Thyroid gland (tissue), 4 donors: ENCODE data around the gene NRG3.

Source experiments
- POLR2A ChIP-seq, 2 donors: fragments of 450-650 bp; IDR thresholded peaks; one replicate each; pipeline ENCODE4 v1.6.1; 2017; ENCODE audit warnings: antibody characterized with exemption in 2 of 2, mild to moderate bottlenecking in 2 of 2, moderate library complexity in 1 of 2
- TF ChIP-seq, protein P1 (sequence below), 6 experiments: fragments of 200-600 bp in 3 of 6; fragments of 450-650 bp in 3 of 6; sonication (generic) in 3 of 6; IDR thresholded peaks; one replicate each; pipeline ENCODE4 v1.5.1; 2016 to 2019; ENCODE audit warnings: antibody characterized with exemption in 6 of 6, mild to moderate bottlenecking in 2 of 6, inconsistent platforms in 1 of 6, moderate library complexity in 1 of 6

DNA sequence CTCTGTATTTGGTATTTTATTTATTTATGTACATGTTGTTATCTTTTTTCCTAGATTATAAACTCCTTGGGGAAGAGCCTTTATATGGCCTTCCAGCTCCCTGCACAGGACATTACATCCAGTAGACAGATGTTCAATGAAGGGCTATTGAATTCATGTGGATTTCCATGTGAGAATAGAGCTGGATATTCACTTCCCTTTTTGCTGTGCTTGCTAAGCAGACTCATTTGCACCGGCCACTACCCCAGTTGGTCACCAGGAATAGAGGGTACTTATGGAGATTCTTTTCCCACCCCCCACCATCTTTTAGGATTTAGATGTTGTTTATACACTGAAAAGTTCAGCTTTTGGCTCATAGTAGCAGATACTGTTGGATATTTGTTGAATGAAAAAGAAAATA, 374.1 kb downstream of the NRG3 start:
- TF ChIP-seq, protein P1, sequence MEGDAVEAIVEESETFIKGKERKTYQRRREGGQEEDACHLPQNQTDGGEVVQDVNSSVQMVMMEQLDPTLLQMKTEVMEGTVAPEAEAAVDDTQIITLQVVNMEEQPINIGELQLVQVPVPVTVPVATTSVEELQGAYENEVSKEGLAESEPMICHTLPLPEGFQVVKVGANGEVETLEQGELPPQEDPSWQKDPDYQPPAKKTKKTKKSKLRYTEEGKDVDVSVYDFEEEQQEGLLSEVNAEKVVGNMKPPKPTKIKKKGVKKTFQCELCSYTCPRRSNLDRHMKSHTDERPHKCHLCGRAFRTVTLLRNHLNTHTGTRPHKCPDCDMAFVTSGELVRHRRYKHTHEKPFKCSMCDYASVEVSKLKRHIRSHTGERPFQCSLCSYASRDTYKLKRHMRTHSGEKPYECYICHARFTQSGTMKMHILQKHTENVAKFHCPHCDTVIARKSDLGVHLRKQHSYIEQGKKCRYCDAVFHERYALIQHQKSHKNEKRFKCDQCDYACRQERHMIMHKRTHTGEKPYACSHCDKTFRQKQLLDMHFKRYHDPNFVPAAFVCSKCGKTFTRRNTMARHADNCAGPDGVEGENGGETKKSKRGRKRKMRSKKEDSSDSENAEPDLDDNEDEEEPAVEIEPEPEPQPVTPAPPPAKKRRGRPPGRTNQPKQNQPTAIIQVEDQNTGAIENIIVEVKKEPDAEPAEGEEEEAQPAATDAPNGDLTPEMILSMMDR (IDR thresholded peaks at IDR 0.05) = no peak
- TF ChIP-seq POLR2A (IDR thresholded peaks at IDR 0.05) = no peak
